Glutamatergic neuron (in vitro differentiated cells): ENCODE data around the gene TAGLN3. TPM values are rescaled to one million over a fixed set of nuclear protein-coding genes. Genes with fewer than 3 reads are reported as not detected.

Experiments used
- DNase-seq: peaks from one replicate; pipeline ENCODE4 v3.0.0; 2022
- H3K27ac Mint-ChIP-seq: one replicate; pipeline ENCODE4 v1.8.0; 2020; ENCODE audit warnings: mild to moderate bottlenecking, mixed read lengths, inconsistent platforms; ENCODE audit not compliant: unreplicated experiment
- H3K27me3 Mint-ChIP-seq: one replicate; pipeline ENCODE4 v1.8.0; 2020; ENCODE audit warnings: mild to moderate bottlenecking, moderate library complexity, mixed read lengths, inconsistent platforms; ENCODE audit not compliant: unreplicated experiment
- H3K36me3 Mint-ChIP-seq: one replicate; pipeline ENCODE4 v1.8.0; 2020; ENCODE audit warnings: mild to moderate bottlenecking, mixed read lengths, inconsistent platforms; ENCODE audit not compliant: unreplicated experiment
- H3K4me1 Mint-ChIP-seq: one replicate; pipeline ENCODE4 v1.8.0; 2020; ENCODE audit warnings: mild to moderate bottlenecking, low read depth, mixed read lengths, inconsistent platforms; ENCODE audit not compliant: unreplicated experiment
- H3K4me3 Mint-ChIP-seq: one replicate; pipeline ENCODE4 v1.8.0; 2020; ENCODE audit warnings: mild to moderate bottlenecking, mixed read lengths, inconsistent platforms; ENCODE audit not compliant: unreplicated experiment
- H3K9me3 Mint-ChIP-seq: one replicate; pipeline ENCODE4 v1.8.0; 2020; ENCODE audit warnings: mild to moderate bottlenecking, moderate library complexity, mixed read lengths, inconsistent platforms; ENCODE audit not compliant: unreplicated experiment
- total RNA-seq: library from RNA; stranded (reverse); fragmentation: NEBNext Ultra II Directional; extraction: Animal tissue kit (Norgen Biotek cat#: 25700); gene quantifications from one replicate; pipeline ENCODE4 v1.2.1, GENCODE V29; 2021; ENCODE audit not compliant: unreplicated experiment
- TF ChIP-seq, protein P1 (sequence below): fragments of 200-600 bp; sonication (generic); IDR thresholded peaks from one replicate; pipeline ENCODE4 v1.5.0; 2021; ENCODE audit not compliant: partially characterized antibody, unreplicated experiment

The TAGLN3 gene
- total RNA-seq, 1 donor from 2014 or later, result 819 TPM

- H3K9me3 Mint-ChIP-seq, result no peaks in the 10 kb centered on the region
- peak; percentile 98 for DNase-seq
- no peaks in the 10 kb centered on the region for H3K36me3 Mint-ChIP-seq
- TF ChIP-seq, protein P1, sequence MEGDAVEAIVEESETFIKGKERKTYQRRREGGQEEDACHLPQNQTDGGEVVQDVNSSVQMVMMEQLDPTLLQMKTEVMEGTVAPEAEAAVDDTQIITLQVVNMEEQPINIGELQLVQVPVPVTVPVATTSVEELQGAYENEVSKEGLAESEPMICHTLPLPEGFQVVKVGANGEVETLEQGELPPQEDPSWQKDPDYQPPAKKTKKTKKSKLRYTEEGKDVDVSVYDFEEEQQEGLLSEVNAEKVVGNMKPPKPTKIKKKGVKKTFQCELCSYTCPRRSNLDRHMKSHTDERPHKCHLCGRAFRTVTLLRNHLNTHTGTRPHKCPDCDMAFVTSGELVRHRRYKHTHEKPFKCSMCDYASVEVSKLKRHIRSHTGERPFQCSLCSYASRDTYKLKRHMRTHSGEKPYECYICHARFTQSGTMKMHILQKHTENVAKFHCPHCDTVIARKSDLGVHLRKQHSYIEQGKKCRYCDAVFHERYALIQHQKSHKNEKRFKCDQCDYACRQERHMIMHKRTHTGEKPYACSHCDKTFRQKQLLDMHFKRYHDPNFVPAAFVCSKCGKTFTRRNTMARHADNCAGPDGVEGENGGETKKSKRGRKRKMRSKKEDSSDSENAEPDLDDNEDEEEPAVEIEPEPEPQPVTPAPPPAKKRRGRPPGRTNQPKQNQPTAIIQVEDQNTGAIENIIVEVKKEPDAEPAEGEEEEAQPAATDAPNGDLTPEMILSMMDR, result no peak
- H3K4me1 Mint-ChIP-seq, result peaks cover 7% of the 10 kb centered on the region
- H3K4me3 Mint-ChIP-seq, result peak within 1 kb of the TSS; percentile 84
- no peaks in the 10 kb centered on the region for H3K27me3 Mint-ChIP-seq
- peak within 1 kb of the TSS; percentile 88 for H3K27ac Mint-ChIP-seq
Observed at GRCh38 chr3:111978583-111979433, 19.9 kb upstream of the TAGLN3 start, which contains the start of gene ABHD10. Gene ABHD10 (plus strand): TSS chr3:111979026. CDS start chr3:111979062, 36 bp downstream.

DNA sequence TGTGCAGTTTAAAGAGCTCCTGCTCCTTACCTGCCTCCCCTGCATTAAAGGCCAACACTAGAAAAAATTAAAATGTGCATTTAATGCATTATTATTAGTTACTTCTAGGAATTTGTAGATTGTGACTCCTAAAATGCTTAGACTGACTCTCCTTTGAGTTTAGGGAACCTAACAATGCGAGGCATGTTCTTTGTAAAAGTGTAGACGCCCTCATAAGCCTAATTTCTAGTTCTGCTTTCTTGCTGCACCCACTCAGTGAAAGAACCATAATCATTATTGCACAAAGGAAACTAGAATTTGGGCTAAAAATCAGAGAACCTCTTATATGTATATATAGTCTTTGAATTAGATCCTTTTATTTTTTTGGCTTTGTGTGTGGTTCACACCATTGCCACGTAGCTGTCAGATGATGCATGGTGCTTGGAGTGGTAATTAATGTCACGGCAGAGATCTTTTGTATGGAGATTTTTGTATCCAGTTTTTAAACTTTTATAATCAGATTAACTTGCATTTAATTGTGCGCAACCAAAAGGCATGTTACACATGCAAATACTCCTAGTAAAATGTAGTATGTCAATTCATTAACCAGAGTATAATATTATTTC, 19.2 kb upstream of the TAGLN3 start:
- peak overlapping the region; percentile 84 for H3K4me3 Mint-ChIP-seq
- no peak for DNase-seq
- TF ChIP-seq, protein P1, result no peak

GRCh38 chr3:111980716-111981456, 17.8 kb upstream of the TAGLN3 start:
- H3K4me3 Mint-ChIP-seq, result peak overlapping the region; percentile 27
- H3K36me3 Mint-ChIP-seq, result no peaks in the 10 kb centered on the region
- H3K27ac Mint-ChIP-seq, result no peak overlapping the region
- DNase-seq, result no peak
- no peaks in the 10 kb centered on the region for H3K27me3 Mint-ChIP-seq
- H3K4me1 Mint-ChIP-seq, result peaks cover 8% of the 10 kb centered on the region
- H3K9me3 Mint-ChIP-seq, result no peaks in the 10 kb centered on the region
- TF ChIP-seq, protein P1, result no peak

More for the DNA sequence above, 19.2 kb upstream of the TAGLN3 start:
- Mint-ChIP-seq H3K27ac (peak overlapping the region; percentile 88), H3K9me3 (no peaks in the 10 kb centered on the region), H3K36me3 (no peaks in the 10 kb centered on the region), H3K4me1 (peaks cover 8% of the 10 kb centered on the region), H3K27me3 (no peaks in the 10 kb centered on the region)

DNA sequence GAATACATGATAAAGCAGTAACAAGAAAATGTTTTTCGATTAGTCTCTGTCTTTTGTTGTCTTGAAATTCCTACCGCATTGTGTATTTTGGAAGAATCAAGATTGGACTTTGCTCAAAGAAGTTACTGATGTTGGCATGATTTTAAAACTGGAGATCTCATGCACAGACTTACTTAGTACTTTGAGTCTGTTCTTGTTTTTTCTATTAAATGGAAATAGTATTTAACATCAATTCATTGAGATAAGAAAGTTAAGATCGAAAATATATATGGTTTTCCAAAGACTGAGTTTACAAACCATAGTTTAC, 17.3 kb upstream of the TAGLN3 start:
- Mint-ChIP-seq H3K27ac (no peak overlapping the region), H3K27me3 (no peaks in the 10 kb centered on the region), H3K36me3 (no peaks in the 10 kb centered on the region), H3K4me1 (peaks cover 8% of the 10 kb centered on the region), H3K9me3 (no peaks in the 10 kb centered on the region), H3K4me3 (no peak overlapping the region)
- DNase-seq, result no peak
- TF ChIP-seq, protein P1, result no peak
